ENCODE data around the gene ANXA1.
A peak's percentile ranks its signal among the peaks of the same experiment; 100 is the strongest.

ANXA1 gene

GRCh38 chr9:73138516-73138915 is 13.1 kb upstream of the ANXA1 start:
- DNase-seq (ENCODE audit: low spot score) = no peak

GRCh38 chr9:73141282-73141681 is 10.4 kb upstream of the ANXA1 start:
- no peak for DNase-seq (ENCODE audit: low spot score)

DNA sequence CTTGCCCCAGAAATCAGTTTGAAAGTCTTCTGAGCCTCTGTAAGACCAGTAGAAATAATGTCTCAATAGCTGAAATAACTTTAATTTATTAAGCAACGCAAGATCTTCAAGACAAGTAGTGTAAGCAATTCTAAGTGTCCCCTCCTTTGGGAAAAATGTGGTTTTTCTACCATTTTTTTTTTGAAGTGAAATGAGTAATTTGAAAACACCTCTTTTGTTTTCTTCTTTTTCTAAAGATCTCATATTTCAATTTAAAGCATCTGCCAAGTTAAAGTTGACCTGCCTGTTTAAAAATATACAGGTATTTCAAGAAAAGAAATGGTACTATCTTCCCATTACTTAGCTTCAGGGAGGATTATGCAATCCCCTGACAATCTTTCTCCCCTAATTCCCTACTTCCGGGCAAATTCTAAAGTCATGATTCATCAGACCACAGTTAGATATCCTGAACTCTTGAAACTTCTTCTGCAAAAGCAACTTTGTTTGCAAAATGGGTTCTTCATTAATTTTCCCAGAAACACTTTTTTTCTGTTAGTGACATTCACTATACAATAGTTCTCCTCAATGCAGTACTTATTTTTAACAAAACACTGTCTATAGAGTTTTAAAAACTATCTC is 7.8 kb upstream of the ANXA1 start:
- DNase-seq (ENCODE audit: low spot score) = no peak

DNA sequence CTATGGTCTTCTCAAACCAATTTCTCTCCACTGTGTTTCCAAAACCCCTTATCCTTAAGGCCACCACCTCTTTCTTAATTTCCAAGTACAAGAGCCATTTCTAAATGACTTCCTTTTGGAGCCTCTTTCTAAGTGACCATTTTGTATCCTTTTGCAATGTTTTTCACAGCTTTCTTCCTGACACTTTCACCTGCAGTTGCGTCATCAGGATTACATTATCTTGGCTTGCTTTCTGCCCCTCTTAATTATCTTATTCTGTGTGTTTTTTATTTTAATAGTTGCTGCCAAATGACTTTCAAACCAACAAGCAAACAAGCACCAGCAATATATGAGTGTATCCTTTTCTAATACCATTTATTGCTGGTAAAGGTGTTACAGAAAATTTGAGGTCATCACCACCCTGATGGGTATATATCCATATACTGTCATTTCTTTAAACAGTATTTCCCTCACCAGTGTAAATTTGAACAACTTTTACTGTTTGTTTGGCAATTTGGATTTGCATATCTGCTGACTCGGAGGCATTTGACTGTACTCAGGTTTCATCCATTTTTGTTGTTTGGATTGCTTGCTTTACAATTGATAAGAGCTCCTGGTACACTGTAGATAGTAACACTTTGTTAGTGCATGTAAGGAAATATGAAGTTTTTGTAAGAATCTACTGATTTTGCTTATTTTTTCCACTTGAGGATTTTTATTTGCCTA is 5.4 kb upstream of the ANXA1 start:
- DNase-seq (ENCODE audit: low spot score) = no peak

GRCh38 chr9:73148447-73148937 is 3.2 kb upstream of the ANXA1 start:
- no peak for DNase-seq (ENCODE audit: low spot score)

DNA sequence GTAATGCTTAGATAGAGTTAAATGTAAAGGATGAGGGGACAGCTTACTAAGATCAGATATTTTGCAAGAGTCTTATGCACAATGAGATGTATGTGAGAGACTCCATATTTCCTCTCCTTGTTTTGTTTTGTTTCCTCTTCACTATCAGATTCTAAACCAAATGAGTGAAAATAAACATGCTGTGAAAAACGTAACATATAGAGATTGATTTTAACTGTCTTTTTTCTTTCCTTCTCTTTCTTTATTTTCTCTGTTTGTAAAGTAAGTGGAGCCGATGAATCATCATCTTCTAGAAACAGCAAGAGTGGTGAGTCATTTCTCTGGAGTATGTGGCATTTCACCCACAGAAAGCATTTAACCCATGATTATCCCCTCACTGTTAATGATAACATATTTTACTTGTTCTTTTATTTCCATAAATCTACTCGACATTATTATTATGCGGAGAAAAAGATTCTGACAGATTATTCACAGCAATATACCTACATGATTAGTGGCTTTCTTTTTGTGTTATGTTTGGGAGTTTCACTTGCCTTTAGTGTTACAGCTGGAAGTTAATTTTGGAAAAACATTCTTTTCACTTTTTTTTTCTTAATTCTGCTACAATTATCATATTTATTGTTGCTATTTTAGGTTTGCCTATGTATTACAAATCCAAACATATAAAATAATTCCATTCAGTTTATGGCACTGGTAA is 2.1 kb upstream of the ANXA1 start:
- DNase-seq (ENCODE audit: low spot score) = no peak

DNA sequence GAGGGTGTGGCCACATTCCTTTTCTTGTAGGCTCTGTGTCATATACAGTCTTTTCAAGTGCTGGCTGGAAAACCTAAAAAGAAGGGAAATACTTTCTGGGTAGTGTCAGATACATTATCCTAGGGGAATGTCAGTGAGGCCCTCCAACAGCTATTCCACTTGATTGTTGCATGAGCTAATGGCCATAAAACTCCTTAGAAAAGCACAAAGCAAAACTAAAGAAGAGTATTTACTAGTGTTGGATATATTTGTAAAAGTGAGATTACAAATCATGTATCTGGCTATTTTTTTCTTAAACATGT is 829 bp downstream of the ANXA1 start:
- no peak for DNase-seq (ENCODE audit: low spot score)

DNA sequence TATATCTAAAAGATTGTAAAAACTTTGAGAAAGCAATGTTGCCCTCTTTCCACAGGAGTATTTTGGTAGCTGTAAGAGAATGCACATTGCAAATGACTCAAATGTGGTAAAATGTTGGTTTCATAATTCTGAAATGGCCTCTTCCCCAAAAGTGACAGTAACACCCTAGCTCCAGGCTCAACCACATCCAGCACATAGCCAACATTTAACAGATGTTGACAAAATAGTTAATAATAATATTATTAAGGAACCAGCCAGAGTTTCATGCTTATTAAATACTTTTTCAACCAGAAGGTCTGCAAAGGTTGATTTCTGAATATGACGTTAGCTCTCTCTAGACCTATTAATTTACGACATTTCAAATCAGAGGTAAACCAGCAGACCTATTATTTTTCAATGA is 1.3 kb downstream of the ANXA1 start:
- no peak for DNase-seq (ENCODE audit: low spot score)

GRCh38 chr9:73153793-73154227 is 2.1 kb downstream of the ANXA1 start:
- peak; percentile 17 for DNase-seq (ENCODE audit: low spot score)

DNA sequence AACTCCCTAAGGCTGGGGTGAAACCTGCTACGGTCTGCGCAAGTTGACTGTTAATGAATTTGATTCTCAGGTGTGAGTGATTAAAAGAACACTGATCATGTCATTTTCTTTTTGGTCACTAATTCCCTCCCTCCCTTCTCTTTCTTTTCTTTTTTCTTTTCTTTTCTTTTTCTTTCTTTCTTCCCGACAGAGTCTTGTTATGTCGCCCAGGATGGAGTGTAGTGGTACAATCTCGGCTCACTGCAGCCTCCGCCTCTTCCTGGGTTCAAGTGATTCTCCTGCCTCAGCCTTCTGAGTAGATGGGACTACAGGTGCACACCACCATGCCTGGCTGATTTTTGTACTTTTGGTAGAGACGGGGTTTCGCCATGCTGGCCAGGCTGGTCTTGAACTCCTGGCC is 2.6 kb downstream of the ANXA1 start:
- DNase-seq (ENCODE audit: low spot score) = no peak

DNA sequence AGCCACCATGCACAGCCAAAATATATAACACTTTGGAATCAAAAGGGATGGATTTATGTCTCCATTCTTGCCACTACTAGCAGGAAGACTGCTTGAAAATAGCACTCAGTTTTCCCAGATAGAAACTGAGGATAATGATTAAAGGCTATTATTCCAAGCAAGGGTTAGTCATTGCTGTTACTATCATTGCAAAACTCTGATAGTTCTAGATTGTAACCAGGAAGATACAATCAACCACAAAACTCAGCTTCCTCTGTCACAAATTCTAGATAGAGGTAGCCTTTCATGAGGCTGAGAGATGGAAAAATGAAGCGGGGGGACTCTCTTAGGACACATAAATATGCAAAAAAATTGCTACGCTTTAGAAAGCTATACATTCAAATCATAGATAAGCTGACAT is 3.1 kb downstream of the ANXA1 start:
- no peak for DNase-seq (ENCODE audit: low spot score)

GRCh38 chr9:73155377-73155776 is 3.7 kb downstream of the ANXA1 start:
- no peak for DNase-seq (ENCODE audit: low spot score)

DNA sequence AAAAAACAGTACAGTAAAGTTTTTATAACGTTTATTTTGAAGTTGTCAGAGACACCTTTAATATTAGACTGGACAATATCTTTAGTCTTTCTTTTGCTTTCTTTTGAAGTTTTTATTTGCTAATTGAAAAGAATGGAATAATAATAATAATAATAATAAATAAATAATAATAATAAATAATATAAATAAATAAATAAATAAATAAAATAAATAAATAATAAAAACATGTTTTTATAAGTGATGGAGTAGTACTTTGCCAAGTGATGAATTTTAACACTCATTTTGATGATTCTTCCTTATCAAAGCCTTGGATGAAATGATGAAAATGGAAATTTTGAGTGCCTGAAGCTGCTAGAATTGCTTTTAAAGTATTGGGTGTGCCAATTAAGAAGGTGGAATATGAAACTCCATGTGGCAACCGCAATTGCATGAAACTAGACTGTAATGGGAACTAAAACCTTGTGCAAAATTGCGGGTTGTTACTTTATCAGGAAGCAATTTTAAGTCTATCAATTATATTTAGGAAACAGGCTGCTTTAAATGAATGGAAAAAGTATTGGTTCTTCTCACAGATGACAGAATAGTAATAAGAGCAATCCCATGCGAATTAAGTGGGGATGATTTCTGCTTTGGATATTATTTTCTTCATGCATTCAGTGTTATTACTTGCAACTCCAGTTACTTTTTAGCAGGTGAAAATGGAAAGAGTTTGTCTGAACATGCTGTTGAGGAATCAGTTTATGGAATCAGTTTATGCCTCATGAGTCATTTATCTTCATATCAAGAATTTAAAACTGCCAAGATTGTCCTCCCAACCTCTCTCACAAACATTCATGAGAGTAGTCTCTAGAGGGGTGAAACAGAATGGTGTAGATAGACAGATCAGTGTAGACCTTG is 4.6 kb downstream of the ANXA1 start:
- no peak for DNase-seq (ENCODE audit: low spot score)

DNA sequence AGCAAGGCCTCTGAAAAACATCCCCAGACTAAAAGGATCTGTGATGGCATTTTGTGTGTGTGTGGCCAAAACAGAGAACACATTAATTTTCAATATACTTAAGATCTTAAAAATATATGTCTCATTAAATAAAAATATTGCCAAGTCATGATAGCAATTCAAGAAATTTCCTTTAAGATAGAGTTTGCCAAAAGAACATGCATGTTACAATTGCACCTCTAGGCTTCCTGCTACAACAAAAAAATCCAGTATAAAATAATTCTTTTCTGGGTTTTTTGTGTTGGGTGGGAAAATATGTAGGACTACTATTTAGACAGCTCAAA is 5.2 kb downstream of the ANXA1 start:
- DNase-seq (ENCODE audit: low spot score) = no peak

- DNase-seq (ENCODE audit: low spot score) = no peak
These were observed 6.1 kb downstream of the ANXA1 start for GRCh38 chr9:73157811-73158210.

DNA sequence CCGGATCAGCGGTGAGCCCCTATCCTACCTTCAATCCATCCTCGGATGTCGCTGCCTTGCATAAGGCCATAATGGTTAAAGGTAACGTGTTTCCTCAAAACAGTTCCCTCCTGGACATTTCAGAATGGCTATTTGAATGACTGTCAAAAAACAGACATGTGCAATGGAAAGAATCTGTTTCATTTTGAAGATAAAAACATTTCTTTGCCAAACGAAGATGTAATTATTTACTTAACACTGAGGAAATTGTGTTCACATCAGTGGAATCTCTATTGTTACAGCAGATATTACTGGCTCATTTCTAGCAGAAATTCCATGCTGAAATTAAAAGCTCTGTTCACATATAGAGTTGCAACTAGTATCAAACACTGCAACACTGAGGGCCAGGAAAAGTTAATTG is 7.1 kb downstream of the ANXA1 start:
- DNase-seq (ENCODE audit: low spot score) = no peak

DNA sequence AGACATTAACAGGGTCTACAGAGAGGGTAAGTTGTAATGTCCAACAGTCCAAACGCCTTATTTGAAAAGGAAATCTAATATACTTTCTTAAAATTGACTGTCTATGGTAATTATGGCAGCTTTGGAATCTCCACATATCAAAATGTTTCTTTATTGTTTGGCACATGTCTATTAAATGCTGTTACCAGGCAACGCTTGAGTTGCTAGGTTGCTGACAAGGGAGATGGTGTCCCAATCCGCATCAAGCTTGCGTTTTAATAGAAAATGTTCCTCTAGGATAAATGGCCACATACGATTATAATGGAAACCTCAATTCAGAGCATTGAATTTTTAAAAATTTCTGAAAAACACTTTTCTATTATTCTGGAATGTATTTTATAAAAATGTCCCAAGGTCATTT is 9.2 kb downstream of the ANXA1 start:
- no peak for DNase-seq (ENCODE audit: low spot score)

DNA sequence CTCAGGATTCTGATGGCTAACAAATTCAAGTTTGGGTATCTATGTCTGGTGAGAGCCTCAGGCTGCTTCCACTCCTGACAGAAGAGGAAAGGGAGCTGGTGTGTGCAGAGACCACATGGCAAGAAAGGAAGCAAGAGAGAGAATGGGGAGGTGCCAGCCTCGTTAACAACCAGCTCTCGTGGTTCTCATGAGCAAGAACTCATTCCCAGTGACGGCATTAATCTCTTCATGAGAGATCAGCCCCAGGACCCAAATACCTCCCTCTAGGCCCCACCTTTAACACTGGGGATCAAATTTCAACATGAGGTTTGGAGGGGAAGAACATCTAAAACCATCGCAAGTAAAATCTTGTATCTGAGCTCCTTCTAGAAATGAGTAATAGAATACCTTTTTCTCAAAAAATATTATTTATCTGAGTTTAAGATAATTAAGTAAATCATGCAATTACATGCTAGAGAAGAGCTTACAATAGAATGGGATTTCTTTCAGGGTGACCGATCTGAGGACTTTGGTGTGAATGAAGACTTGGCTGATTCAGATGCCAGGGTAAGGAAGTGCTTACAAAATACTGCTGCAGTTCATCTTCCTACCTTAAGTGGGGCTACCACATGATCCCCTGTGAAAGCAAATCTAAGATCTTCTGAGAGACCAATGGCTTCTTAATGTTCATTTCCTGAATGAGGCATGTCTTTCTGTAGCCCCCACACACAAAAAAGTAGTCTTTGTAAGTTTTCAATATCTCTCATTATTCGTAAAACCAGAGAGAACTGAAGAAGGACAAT is 11.5 kb downstream of the ANXA1 start:
- DNase-seq (ENCODE audit: low spot score) = no peak

- no peak for DNase-seq (ENCODE audit: low spot score)
These were observed 14.2 kb downstream of the ANXA1 start for GRCh38 chr9:73165911-73166310.

DNA sequence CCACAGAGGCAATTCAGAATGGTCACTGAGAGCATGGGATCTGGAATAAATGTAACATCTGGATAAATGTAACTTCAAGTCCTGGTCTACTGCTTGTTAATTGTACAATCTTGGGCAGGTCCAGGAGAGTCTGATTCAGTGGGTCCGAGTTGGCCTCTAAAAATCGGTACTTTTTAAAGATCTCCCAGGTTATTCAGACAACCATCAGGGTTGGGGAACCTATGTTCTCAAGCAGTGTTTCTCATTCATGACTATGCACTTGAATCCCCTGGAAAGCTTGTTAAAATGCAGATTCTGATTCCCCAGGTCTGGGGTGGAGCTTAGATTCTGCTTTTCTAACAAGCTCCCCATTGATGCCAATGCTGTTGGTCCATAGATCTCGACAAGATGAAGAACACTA is 14.8 kb downstream of the ANXA1 start:
- DNase-seq (ENCODE audit: low spot score) = no peak

DNA sequence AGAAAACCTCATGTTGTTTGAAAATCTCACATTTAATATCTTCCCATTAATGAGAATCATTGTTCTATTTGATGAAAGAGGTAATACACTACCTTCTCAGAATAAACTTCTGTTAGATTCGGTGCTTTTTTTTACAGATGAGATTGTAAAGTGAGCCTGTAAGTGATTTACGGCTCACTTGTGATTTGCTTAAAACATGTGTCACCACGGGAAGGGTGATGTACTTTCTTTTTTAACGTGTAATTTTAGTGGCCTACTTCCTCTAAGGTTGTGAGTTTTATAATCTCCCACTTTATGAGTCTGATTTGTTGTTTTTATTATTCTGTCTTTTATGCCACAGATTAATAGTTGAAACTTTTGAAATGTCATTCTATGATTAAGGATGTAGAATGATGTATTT is 15.9 kb downstream of the ANXA1 start:
- DNase-seq (ENCODE audit: low spot score) = no peak
